HEK293 (cell line): ENCODE results near the gene AKAP9.

Source experiments
- SCRT2 ChIP-seq: fragments of 450-650 bp; formaldehyde crosslinking; IDR thresholded peaks from 2 replicates; pipeline ENCODE4 v1.5.1; 2016; ENCODE audit warnings: missing biosample characterization, missing genetic modification characterization
- SP2 ChIP-seq: fragments of 450-650 bp; formaldehyde crosslinking; IDR thresholded peaks from 2 replicates; pipeline ENCODE4 v1.5.1; 2016; ENCODE audit warnings: missing biosample characterization, missing genetic modification characterization
- ZFP37 ChIP-seq: fragments of 450-650 bp; formaldehyde crosslinking; IDR thresholded peaks from 2 replicates; pipeline ENCODE4 v1.5.1; 2016; ENCODE audit warnings: missing biosample characterization, missing genetic modification characterization
- ZNF155 ChIP-seq: fragments of 450-650 bp; formaldehyde crosslinking; IDR thresholded peaks from 2 replicates; pipeline ENCODE4 v1.5.1; 2016; ENCODE audit warnings: missing biosample characterization, missing genetic modification characterization
- ZNF174 ChIP-seq: fragments of 450-650 bp; formaldehyde crosslinking; IDR thresholded peaks from 2 replicates; pipeline ENCODE4 v1.5.0; 2017; ENCODE audit warnings: missing biosample characterization, mild to moderate bottlenecking, missing genetic modification characterization
- ZNF324 ChIP-seq: fragments of 450-650 bp; formaldehyde crosslinking; IDR thresholded peaks from 2 replicates; pipeline ENCODE4 v1.5.1; 2016; ENCODE audit warnings: missing biosample characterization, missing genetic modification characterization
- ZNF394 ChIP-seq: fragments of 450-650 bp; formaldehyde crosslinking; IDR thresholded peaks from 2 replicates; pipeline ENCODE4 v1.5.1; 2016; ENCODE audit warnings: missing biosample characterization, missing genetic modification characterization, mild to moderate bottlenecking, moderate library complexity, borderline replicate concordance
- ZNF561 ChIP-seq: fragments of 450-650 bp; IDR thresholded peaks from 2 replicates; pipeline ENCODE4 v1.5.1; 2018; ENCODE audit warnings: missing biosample characterization, missing genetic modification characterization, borderline replicate concordance
- TF ChIP-seq, protein P1 (sequence below): fragments of 450-650 bp; formaldehyde crosslinking; IDR thresholded peaks from 2 replicates; pipeline ENCODE4 v1.5.1; 2016; ENCODE audit warnings: missing biosample characterization, missing genetic modification characterization

DNA sequence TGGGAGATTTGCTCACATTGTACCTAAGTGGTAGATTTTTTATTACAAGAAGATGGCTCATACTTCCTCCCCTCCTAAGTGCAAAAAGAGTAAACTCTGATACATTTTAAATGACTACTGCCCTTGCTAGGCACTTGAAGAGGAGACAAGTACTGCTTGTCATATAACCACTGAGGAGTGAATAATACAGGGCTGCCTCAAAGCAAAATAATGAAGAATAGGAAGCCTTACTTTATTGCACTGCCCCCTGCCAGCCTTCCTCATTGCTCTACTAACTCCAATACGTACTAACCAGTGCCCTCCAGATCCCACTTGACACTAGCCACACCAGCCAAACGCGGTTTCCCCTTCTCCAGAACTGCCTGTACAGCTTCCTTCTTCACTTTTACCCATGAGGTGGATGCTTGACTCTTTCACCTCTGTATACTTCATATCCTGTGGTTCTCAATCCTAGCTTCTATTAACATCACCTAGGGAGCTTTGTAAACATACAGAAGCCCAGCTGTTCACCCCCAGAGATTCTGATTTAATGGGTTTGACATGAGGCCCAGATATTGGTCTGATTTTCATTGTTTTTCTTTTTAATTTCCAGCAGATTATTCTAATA, 48.5 kb upstream of the AKAP9 start:
- TF ChIP-seq ZNF155 (tag by site-specific recombination) (no peak), ZNF324 (tag by site-specific recombination) (no peak), SP2 (tag by site-specific recombination) (no peak), ZFP37 (tag by site-specific recombination) (no peak), ZNF561 (no peak), SCRT2 (tag by site-specific recombination) (no peak), ZNF394 (tag by site-specific recombination) (no peak), ZNF174 (tag by site-specific recombination) (no peak)
- TF ChIP-seq, protein P1, sequence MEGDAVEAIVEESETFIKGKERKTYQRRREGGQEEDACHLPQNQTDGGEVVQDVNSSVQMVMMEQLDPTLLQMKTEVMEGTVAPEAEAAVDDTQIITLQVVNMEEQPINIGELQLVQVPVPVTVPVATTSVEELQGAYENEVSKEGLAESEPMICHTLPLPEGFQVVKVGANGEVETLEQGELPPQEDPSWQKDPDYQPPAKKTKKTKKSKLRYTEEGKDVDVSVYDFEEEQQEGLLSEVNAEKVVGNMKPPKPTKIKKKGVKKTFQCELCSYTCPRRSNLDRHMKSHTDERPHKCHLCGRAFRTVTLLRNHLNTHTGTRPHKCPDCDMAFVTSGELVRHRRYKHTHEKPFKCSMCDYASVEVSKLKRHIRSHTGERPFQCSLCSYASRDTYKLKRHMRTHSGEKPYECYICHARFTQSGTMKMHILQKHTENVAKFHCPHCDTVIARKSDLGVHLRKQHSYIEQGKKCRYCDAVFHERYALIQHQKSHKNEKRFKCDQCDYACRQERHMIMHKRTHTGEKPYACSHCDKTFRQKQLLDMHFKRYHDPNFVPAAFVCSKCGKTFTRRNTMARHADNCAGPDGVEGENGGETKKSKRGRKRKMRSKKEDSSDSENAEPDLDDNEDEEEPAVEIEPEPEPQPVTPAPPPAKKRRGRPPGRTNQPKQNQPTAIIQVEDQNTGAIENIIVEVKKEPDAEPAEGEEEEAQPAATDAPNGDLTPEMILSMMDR (tag by site-specific recombination): no peak
